Stimulated activated CD8-positive, alpha-beta memory T cell treated with anti-CD3 and anti-CD28 coated beads, Interleukin-2, amount 100 ng/mL, for 1 hour (primary cell): ENCODE results near the gene BSN.
"Not testable (repeated sequence)": the region's sequence is repeated elsewhere in the genome, so short reads cannot be mapped to it uniquely, and the experiment has no call there.

Source experiments
- DNase-seq, 2 donors: peaks; one replicate each; pipeline ENCODE4 v3.0.0-alpha.2; 2020; ENCODE audit warnings: low read depth in 2 of 2

The BSN gene

DNA sequence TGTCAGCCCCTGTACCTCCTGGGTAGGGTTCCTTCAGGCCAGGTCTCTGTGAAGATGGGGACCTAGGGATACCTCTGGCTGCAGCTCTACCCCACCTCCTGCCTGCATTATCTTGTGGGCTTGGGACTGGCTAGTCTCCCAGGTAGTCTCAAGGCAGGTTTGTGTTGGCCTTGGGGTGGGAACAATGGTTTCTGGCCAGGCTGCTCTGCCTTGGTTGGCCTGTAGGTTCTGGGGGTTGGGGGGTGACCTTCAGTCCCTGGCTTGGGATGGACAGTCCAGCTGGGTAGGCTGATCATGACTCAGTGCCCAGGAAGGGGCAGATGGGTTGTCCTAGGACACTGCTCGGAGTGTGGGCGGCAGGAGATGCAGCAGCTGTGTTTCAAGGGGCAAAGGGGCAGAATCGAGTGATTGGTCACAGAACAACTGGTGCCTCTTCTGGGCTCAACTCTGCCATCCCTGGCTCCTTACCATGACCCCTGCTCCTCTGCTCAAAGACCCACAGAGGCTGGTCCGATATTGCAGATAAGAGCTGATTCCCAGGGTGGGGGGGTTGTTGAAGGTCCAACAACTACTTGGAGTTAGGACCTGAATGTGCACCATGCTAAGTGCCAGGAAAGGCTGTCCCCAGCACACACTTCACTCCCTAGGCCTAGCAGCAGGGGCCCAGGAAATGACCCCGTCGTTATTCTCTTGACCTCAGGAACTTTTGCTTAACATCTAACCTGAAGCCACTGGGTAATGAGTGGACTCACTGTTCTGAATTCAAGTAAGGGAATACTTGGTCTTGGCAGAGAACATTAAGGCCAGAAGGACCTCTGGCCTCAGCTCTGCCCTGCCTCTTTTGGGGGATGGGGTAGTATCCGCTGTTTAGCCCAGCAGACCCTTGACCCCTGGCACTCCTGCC, 18.1 kb upstream of the BSN start:
- no peak for DNase-seq

DNA sequence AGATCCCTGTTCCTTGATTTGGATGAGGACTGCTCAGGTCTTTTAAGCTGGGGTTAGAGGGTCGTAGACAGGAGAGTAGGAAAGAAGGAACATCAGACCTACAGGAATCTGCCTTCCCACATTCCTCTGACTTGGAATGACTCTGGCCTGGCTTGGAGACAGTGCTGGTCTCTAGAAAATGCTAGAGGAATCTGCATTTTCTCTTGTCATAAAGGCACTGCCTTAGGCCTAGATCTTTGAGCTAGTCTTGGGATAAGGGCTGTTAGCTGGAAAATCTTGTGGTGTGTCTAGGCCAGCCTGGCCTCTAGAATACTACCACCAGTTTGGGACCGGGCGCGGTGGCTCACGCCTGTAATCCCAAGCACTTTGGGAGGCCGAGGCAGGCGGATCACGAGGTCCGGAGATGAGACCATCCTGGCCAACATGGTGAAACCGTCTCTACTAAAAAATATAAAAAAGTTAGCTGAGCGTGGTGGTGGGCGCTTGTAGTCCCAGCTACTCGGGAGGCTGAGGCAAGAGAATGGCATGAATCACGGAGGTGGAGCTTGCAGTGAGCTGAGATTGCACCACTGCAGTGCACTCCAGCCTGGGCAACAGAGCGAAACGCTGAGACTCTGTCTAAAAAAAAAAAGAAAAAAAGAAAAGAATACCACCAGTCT, 17.3 kb upstream of the BSN start:
- DNase-seq = no peak

DNA sequence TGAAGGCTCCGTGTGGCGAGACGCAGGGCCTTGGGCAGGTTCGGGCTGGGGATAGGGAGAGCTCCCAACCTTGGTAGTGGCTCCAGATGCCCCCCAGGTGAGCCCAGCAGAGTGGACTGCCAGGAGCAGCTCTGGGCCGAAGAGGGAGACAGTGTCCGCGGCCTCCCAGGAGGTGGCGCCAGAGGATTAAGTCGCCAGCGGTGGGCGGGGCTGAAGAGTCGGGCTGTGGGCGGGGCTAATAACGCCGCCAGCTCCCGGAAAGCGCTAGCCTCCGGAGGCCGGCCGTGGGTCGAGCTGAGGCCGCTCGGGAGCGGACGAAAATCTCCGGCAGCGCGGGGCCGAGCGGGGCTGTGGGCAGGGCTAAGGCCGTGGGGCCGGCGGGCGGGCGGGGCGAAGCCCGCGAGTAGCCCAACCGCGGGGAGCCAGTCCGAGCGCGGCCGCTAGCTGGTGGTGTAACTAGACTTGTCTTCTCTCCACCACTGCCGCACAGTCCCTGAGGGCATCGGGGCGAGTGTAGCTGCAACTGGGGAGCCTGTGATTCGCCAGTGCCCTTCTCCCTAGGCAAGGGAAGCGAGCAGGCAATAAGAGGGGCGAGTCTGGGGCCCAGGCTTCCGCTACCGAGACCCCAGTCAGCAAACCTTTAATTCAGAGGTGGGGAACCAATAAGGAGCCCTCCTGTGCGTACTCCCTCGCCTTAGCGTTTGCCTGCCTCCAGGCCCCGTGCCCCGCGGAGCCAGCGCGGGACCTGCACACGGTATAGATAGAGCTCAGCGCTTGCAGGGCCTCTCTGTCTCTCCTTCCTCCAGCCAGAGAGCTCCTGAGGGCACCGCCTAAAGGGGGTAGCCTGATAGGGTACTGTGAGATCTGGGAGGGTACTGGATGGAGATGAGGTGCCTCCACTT, 14.4 kb upstream of the BSN start:
- peak; percentile 89 to 90 for DNase-seq

DNA sequence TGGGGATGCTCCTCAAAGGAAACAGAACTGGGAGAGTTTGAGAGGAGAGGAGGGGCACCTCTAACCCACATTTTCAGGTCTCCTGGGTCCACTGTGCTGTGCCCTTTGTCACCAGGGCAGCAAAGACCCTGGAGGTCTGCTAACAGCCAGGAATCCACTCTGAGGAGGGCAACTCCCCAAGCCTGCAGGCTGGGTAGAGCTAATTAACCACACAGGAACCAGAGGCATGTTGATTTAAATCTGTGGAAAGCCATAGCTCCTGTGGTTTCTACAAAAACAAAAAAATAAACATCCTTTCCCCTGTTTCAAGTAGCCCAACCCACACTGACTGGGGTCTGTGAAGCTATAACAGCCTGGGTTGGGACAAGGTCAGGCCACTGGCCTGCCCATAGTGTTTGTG, 2.2 kb upstream of the BSN start:
- DNase-seq = no peak

DNA sequence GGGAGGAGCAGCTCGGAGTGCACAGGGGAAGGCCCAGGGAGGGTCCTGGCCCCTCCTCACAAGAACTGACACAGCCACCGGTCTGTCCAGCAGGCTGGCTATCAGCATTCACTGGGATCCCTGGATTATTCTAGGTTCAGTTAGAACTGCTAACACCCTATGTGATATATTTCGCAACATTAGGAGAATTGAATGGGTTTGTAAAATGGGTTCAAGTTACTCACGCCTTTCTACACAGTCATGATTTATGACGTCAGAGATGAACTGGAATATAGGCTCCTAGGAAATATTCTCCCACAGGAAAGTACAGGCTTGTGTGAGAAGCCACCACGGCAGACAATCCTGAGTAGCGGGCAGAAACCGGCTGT, 969 bp upstream of the BSN start:
- no peak for DNase-seq

DNA sequence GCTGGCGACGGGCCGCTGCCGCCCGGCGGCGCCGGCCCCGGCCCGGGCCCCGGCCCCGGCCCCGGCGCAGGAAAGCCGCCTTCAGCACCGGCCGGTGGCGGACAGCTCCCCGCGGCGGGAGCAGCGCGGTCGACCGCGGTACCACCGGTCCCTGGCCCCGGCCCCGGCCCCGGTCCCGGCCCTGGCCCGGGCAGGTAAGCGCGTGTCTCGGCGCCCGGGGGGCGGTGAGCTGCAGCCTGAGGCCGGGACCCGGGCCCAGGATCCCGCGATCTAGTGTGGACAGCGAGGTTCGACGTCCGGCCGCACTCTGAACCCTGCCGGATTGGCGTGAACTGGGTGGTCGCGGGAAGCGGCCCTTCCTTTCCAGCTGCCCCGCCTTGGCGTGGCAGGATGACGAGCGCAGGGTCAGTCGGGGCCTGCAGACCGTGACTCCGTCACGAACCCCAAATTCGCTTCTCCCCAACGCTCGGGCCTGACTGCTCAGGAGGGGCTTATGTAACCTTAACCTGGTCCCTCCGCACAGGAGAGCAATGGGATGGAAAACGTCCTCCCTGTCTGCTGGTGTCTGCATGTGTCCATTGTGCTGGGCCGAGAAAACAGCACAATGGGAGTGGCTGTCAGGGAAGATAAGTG, 472 bp downstream of the BSN start:
- DNase-seq = peak in 1 of 2 donors; percentile 14

DNA sequence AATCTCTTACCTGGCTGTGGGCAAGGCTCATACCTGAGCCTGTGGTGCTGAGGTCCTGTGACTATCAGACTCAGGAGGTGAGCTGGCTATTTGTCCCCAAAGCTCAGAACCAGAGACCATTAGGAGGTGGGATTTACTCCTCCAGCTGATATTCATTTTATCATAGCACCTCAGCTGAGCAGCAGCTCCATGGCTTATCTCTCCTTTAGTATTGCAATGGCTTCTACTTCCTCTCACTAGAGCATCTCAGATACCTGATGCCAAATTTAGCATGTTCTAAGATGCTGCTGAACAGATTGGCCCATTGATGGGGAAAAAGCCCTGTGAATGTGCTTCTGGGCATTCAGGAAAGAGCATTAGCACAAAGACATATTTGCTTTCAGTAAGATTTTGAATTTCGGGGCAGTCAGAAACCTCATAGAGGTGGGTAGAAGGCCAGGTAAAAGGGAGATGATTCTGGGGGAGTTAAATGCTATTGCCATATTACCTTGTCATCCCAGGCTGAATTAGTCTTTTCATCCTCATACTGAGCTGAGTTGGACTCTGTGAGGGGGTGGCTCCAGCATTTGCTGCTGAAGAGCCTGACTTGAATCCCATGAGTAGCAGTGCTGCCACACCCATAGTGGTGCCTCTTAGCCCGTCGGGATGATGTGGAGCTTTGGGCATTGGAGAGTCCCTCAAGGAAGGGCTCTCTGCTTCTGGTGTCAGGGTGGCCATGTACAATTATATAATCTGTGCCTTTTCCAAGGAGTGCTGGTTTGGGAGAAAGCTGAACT, 2.4 kb downstream of the BSN start:
- DNase-seq = no peak

DNA sequence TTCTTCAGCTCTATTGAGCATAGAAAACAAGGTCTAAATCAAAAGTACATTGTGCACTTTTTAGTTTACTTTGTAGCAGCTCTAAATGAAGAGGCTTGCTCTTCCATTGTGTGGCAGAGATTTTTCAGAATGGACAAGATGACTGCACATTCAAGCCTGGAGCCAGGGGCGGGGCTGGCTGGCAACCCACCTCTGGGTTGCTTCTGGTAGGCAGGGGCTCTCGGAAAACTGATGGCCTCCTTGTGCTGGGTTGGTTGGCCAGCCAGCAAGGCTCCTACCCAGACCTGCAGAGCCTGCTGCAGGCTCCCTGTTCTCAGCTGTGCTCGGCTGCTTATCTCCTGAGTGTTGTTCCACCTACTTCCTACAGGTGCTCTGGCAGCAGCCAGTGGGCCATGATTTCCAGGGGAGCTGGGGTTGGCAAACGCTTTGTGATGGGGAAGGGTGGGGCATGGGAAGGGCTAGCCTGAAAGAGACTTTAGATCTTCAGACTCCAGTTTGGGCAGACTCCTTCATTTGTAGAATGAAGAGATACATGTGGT, 8.8 kb downstream of the BSN start:
- no peak for DNase-seq

DNA sequence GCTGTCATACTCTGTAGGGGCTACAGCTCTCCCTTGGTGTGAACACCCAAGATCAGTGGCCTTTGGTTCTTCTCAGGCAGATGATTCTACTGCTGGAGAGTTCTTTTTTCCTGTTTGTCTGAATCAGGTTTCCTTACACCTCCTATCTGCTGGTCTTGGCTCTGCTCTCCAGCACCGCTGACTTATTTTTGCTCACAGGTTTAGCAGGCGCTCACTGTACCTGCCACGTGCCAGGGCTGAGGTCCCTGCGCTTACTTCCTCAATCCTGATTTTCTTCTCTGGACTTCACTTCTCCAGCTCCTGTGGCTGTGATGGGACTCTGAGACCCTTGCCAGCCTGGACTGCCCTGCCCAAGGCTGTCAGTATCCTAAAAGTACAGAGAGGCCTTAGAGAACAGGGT, 9.5 kb downstream of the BSN start:
- no peak for DNase-seq

DNA sequence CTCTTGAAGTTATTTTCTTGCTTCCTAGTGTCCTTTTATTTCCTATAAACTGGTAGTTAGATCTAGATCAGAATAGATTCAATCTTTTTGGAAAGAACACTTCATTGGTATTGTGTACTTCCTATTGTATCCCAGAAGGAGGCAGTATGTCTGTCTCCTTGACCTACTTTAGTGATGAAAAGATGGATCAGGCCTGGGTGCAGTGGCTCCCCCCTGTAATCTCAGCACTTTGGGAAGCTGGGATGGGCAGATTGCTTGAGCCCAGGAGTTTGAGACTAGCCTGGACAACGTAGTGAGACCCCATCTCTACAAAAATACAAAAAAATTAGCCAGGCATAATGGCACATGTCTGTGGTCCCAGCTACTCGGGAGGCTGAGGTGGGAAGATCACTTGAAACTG, 12.0 kb downstream of the BSN start:
- no peak for DNase-seq

DNA sequence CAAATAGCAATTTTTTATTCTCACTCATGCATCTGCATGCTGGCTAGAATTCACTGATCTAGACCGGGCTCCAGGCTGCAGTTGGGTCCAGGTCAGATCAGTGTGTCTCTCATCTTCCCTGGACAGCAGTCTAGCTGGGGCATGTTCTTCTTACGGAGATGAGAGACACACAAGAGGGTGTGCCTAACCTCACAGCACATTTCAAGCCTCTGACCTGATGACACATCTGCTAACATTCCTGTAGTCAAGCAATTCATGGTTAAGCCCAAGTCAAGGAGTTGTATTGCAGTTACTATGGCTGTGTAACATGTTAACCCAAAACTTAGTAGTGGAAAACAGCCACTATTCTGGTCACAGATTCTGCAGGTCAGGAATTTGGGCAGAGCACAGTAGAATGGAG, 13.1 kb downstream of the BSN start:
- no peak for DNase-seq

DNA sequence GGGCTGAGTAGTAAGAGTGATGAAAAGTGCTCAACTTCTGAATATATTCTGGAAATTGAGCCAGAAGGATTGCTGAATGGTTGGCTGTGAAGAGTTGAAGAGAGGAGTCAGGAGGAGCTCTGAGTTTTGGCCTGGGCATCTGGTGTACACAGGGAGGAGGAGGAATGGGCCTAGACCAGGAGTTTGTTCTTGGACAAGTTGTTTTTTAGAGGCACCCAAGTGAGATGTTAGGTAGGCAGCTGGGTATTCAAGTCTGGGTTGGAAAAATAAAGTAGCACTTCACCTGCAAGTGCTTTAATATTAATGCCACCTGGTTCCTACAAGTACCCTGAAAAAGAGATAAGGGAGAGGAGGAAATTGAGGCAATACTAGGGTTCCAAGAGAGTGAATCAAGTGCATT, 14.7 kb downstream of the BSN start:
- DNase-seq = no peak

DNA sequence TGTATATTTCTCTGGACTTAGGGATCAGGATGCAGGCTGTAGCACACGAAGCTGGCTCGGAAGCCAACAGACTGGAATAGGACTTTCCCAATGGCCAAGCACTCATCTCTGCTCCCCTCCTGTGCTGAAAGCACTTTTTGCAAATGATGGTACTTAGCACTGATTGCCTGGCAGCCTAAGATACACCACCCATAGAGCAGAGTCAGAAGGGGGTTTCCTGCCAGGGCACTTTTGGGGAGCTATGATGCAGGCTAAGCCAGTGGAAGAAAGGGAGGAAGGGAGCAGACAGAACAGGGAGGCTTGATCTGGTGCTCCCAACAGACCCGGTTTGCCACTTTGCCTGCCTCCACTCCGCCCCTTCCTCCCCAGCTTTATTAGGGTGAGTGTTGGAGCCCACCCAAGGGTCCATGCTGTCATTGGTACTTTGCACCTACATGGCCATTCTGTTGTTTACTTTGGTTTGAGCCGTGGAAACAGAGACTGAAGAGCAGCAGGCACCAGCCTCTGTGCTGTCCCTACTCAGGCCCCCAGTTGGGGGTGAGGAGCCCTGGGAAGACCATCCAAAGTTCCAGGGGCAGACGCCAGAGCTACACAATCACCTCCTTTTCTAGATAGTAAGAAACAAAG, 15.9 kb downstream of the BSN start:
- no peak for DNase-seq

DNA sequence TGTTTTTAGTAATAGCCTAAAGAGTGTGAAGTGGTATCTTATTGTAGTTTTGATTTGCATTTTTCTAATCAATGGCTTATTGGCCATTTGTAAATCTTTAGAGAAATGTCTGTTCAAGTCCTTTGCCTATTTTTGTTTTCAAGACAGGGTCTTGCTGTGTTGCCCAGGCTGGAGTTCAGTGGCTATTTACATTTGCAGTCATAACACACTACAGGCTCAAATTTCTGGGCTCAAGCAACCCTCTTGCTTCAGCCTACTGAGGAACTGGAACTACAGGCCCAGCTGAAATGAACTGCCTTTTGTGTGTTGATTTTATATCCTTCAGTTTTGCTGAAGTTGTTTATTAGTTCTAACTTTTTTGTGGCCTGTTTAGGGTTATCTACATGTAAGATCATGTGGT, 27.9 kb downstream of the BSN start:
- DNase-seq = no peak

DNA sequence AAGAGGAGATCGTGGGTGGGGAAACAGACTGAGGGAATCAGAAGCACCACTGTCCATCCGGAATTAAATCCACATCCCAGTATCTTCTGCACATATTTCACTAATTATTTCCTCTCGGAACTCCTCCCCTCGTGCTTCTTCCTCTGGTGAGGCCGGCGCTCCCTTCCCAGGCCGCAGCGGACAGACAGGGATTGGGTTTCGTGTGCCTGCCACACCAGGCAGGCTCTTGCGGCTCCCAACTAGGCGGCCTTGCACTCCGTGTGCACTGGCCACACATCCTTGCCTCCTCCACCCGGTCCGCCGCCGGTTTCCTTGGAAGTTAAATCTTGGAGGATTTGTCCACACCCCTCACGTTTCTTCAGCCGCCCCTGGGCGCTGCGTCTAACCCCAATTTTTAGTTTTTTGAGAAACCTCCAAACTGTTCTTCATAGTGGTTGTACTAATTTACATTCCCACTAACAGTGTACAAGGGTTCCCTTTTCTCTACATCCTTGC, 31.0 kb downstream of the BSN start:
- not testable (repeated sequence) for DNase-seq

DNA sequence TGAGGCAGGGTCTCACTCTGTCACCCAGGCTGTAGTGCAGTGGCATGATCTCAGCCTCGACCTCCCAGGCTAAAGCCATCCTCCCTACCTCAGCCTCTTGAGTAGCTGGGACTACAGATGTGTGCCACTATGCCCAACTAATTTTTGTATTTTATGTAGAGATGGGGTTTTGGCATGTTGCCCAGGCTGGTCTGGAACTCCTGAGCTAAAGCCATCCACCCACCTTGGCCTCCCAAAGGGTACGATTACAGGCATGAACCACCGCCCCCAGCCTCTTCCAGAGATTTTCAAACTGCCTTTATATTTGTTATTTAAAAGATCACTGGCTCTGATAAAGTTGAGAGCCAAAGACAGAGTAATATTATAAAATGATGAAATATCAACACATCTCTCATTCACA, 37.3 kb downstream of the BSN start:
- DNase-seq = no peak

DNA sequence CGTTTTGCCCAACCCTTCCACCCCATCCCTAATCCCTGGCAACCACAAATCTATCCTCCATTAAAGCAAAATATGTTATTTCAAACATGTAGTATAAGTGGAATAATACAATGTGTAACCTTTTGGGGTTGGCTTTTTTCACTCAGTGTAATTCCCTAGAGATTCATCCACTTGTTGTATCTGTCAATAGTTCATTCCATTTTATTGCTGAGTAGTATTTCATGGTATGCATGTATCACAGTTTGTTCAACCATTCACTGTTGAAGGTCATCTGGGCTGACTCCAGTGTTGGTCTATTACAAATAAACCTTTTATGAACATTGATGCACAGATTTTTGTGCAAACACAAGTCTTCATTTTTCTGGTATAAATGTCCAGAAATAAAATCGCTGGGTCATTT, 38.8 kb downstream of the BSN start:
- DNase-seq = no peak

DNA sequence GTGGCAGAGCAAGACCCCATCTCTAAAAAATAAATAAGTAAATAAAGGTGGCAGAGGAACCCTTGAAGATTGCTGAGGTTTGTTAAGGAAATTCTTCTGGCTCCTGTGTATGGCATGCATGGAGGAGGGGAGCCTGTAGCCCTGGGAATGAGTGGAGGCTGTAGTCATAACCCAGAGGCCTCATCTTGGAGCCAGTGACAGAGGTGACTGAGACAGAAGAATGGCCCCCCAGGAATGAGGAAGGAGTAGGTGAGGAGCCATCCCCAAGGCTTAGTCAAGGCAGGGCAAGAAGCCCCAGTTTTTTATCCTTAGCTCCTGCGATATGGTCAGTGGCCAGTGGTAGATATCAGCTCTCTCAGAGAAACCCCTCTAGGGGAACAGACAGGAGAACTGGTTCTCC, 46.5 kb downstream of the BSN start:
- DNase-seq = no peak

DNA sequence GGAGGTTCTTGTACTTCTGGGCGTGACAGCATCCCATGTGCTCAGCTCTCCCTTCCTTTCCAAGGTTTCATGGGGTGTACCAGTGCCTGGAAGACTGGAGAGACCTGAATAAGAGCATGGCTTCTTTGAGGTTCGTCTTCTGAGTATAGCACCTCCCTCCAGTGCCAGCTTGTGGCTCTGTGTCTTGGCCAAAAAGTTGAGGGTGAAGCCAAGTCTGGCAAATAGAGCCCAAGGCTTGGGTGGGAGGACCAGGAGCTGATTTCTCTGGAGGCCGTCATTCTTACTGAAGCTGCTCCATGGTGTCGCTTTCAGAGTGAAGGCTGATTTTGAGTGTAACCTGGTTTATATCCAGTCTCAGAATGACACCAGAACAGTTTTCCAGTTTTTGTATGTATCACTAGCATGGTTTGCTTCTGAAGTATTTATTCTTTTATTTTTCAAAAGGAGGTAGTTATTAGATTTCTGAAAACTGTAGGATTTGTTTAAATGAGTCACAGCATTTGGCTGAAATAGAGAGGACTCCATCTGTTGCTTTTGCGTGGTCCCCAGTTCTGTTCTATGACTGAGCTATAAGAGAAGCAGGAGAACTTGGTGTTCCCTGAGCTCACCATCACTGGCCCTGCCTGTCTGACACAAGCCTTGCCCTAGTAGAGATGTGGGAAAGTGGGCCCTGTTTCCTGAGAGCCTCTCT, 47.2 kb downstream of the BSN start:
- no peak for DNase-seq
